A673 (cell line): ENCODE results near the gene AGO3.

Experiments
- CTCF ChIP-seq: fragments of 300-800, 200-600 bp; sonication (generic); conservative IDR thresholded peaks from 2 replicates; pipeline ENCODE4 v1.5.1; 2017; ENCODE audit warnings: low read depth, mild to moderate bottlenecking, antibody characterized with exemption, low read length, moderate library complexity, mixed read lengths
- EZH2 ChIP-seq: fragments of 200-600 bp; sonication (generic); IDR thresholded peaks from 2 replicates; pipeline ENCODE4 v1.6.1; 2017; ENCODE audit warnings: borderline replicate concordance, low read depth, mild to moderate bottlenecking, mixed read lengths, antibody characterized with exemption, low read length; ENCODE audit not compliant: poor library complexity, severe bottlenecking

- no peak for TF ChIP-seq EZH2
- TF ChIP-seq CTCF, result no peak
Measured at GRCh38 chr1:36081926-36082485, 151.1 kb downstream of the AGO3 start.
